HepG2 (cell line): ENCODE measurements around the gene TTYH1. TPM values are rescaled to one million over a fixed set of nuclear protein-coding genes. Genes with fewer than 3 reads are reported as not detected.

ENCODE experiments used
- ATAC-seq: fragments of 200-7000 bp; cut with Tn5 transposase; 3 replicates; pipeline ENCODE4 v1.9.1; 2020; ENCODE audit warnings: mild to moderate bottlenecking, moderate library complexity
- BruUV-seq: library from RNA; stranded (reverse); fragments of 400-500 nt; replicated peaks from 2 replicates; lab custom pipeline; 2021; lab: Mats Ljungman, UMichigan
- CTCF ChIA-PET: fragments of 300-600 bp; formaldehyde crosslinking; extraction: SDS; loops from one replicate; lab custom pipeline; 2021; ENCODE audit warnings: low total read pairs, inconsistent platforms, low intra/inter-chr PET ratio; lab: Yijun Ruan, JAX
- POLR2A ChIA-PET: fragments of 350-600 bp; sonication (Branson Sonifier 250); formaldehyde crosslinking; loops from one replicate; lab custom pipeline; 2020; ENCODE audit warnings: antibody characterized with exemption, inconsistent platforms; lab: Yijun Ruan, JAX
- DNase-seq: peaks from one replicate; pipeline ENCODE4 v3.0.0-alpha.2; 2015; ENCODE audit warnings: low spot score
- FAIRE-seq: peaks from 3 replicates; lab custom pipeline; 2011; peaks lifted over from hg19 to GRCh38; lab: Jason Lieb, UNC
- H2AFZ ChIP-seq: one replicate; pipeline ENCODE4 v1.6.1; 2011; ENCODE audit warnings: low read length, inconsistent platforms
- H3K27ac ChIP-seq: fragments of 300-600 bp; 3 replicates; pipeline ENCODE4 v1.8.0; 2011; ENCODE audit warnings: mixed run types, mild to moderate bottlenecking, mixed read lengths, low read length, inconsistent platforms; ENCODE audit not compliant: insufficient read depth; ENCODE audit errors: extremely low read length
- H3K27me3 ChIP-seq, 2 experiments: fragments of 200-600 bp in 1 of 2; 2 replicates in 1 of 2; 3 replicates in 1 of 2; pipeline versions ENCODE4 v1.6.0 to v1.8.0; 2011; ENCODE audit warnings: low read length in 2 of 2, mild to moderate bottlenecking in 2 of 2, moderate library complexity in 2 of 2, inconsistent platforms in 1 of 2; ENCODE audit not compliant: insufficient read depth in 2 of 2, control insufficient read depth in 1 of 2
- H3K36me3 ChIP-seq, 2 experiments: fragments of 200-600 bp in 1 of 2; replicated peaks in 1 of 2; 2 replicates in 1 of 2; 3 replicates in 1 of 2; pipeline versions ENCODE4 v1.5.1 to v1.8.0; 2011; ENCODE audit warnings: low read length in 2 of 2, inconsistent platforms in 1 of 2; ENCODE audit not compliant: insufficient read depth in 2 of 2, control insufficient read depth in 1 of 2
- H3K4me1 ChIP-seq: 2 replicates; pipeline ENCODE4 v1.5.1; 2012; ENCODE audit warnings: low read length, inconsistent platforms; ENCODE audit not compliant: insufficient read depth
- H3K4me2 ChIP-seq: 2 replicates; pipeline ENCODE4 v1.6.0; 2011; ENCODE audit warnings: low read depth, low read length, inconsistent platforms
- H3K4me3 ChIP-seq, 3 experiments: fragments of 200-600 bp in 1 of 3; sonication (generic), shearing (Covaris generic) in 1 of 3; replicated peaks in 1 of 3; 2 replicates each; pipeline ENCODE4 v1.5.1; 2011 to 2016; ENCODE audit warnings: low read length in 3 of 3, inconsistent platforms in 2 of 3, low read depth in 2 of 3, mild to moderate bottlenecking in 2 of 3, control low read depth in 1 of 3, mixed read lengths in 1 of 3; ENCODE audit not compliant: insufficient read depth in 1 of 3
- H3K79me2 ChIP-seq: one replicate; pipeline ENCODE4 v1.6.1; 2011; ENCODE audit warnings: low read length, inconsistent platforms; ENCODE audit not compliant: insufficient read depth
- H3K9ac ChIP-seq: 2 replicates; pipeline ENCODE4 v1.6.0; 2011; ENCODE audit warnings: mild to moderate bottlenecking, low read depth, low read length, inconsistent platforms; ENCODE audit not compliant: insufficient read depth
- H3K9me3 ChIP-seq: 2 replicates; pipeline ENCODE4 v1.5.1; 2012; ENCODE audit warnings: mild to moderate bottlenecking, low read length
- H4K20me1 ChIP-seq: 2 replicates; pipeline ENCODE4 v1.6.0; 2011; ENCODE audit warnings: inconsistent platforms, mild to moderate bottlenecking, low read length, moderate library complexity; ENCODE audit not compliant: insufficient read depth
- AGO1 ChIP-seq: fragments of 200-400 bp; formaldehyde crosslinking; IDR thresholded peaks from 2 replicates; pipeline ENCODE4 v1.6.1; 2017; ENCODE audit warnings: mild to moderate bottlenecking, low read depth, low read length, moderate library complexity; ENCODE audit not compliant: poor library complexity, severe bottlenecking
- AGO2 ChIP-seq: fragments of 200-400 bp; formaldehyde crosslinking; optimal IDR thresholded peaks from 2 replicates; pipeline ENCODE3; 2017; ENCODE audit warnings: mild to moderate bottlenecking, low read depth, low read length, moderate library complexity
- CAMTA2 ChIP-seq: sonication (generic); formaldehyde crosslinking; IDR thresholded peaks from 2 replicates; pipeline ENCODE4 v1.4.0; 2020; ENCODE audit warnings: mild to moderate bottlenecking, missing genetic modification reagents, borderline replicate concordance
- GPBP1L1 ChIP-seq: sonication (generic); formaldehyde crosslinking; IDR thresholded peaks from 2 replicates; pipeline ENCODE4 v1.5.0; 2020; ENCODE audit warnings: mild to moderate bottlenecking, missing genetic modification reagents
- HNRNPK ChIP-seq: fragments of 200-400 bp; formaldehyde crosslinking; IDR thresholded peaks from 2 replicates; pipeline ENCODE4 v1.6.1; 2018; ENCODE audit warnings: low read length, low read depth, moderate library complexity, mild to moderate bottlenecking; ENCODE audit not compliant: poor library complexity, severe bottlenecking
- KDM1A ChIP-seq: IDR thresholded peaks from 2 replicates; pipeline ENCODE4 v1.6.1; 2016; ENCODE audit warnings: missing compliant biosample characterization
- KDM2A ChIP-seq: sonication (generic); formaldehyde crosslinking; IDR thresholded peaks from 2 replicates; pipeline ENCODE4 v1.4.0; 2020; ENCODE audit warnings: low read depth, missing genetic modification reagents, borderline replicate concordance
- NONO ChIP-seq, 2 experiments: fragments of 450-650 bp in 1 of 2; sonication (generic) in 1 of 2; formaldehyde crosslinking in 1 of 2; IDR thresholded peaks in 1 of 2; conservative IDR thresholded peaks in 1 of 2; 2 replicates each; pipeline versions ENCODE4 v1.6.1 to v1.8.0; 2017 to 2022; ENCODE audit warnings: mild to moderate bottlenecking in 1 of 2, missing genetic modification reagents in 1 of 2, moderate library complexity in 1 of 2
- POLR2A ChIP-seq, 2 experiments: IDR thresholded peaks; 2 replicates each; pipeline ENCODE4 v1.6.1; 2011; ENCODE audit warnings: low read depth in 2 of 2, low read length in 2 of 2, mild to moderate bottlenecking in 1 of 2, moderate library complexity in 1 of 2; ENCODE audit not compliant: insufficient read depth in 1 of 2
- REXO4 ChIP-seq: sonication (generic); formaldehyde crosslinking; IDR thresholded peaks from 2 replicates; pipeline ENCODE4 v1.8.0; 2022; ENCODE audit warnings: missing genetic modification reagents, mild to moderate bottlenecking, borderline replicate concordance
- STAG1 ChIP-seq: sonication (generic); formaldehyde crosslinking; IDR thresholded peaks from 2 replicates; pipeline ENCODE4 v1.4.0; 2020; ENCODE audit warnings: missing genetic modification reagents
- TBX3 ChIP-seq: fragments of 450-650 bp; IDR thresholded peaks from 2 replicates; pipeline ENCODE4 v1.6.1; 2017; ENCODE audit warnings: antibody characterized with exemption, mild to moderate bottlenecking, inconsistent platforms, borderline replicate concordance
- ZNF101 ChIP-seq: sonication (generic); formaldehyde crosslinking; IDR thresholded peaks from 2 replicates; pipeline ENCODE4 v1.4.0; 2020; ENCODE audit warnings: mild to moderate bottlenecking, low read depth, missing genetic modification reagents, borderline replicate concordance
- ZNF792 ChIP-seq: IDR thresholded peaks from 2 replicates; pipeline ENCODE4 v1.6.1; 2016
- WGBS: methylation state at CpG from one replicate; pipeline ENCODE4 v1.1.6; 2017; ENCODE audit warnings: low lambda C conversion rate; 5-methylcytosine and 5-hydroxymethylcytosine counted together
- in situ Hi-C: cut with HindIII; loops from 2 replicates; pipeline ENCODE4 v1.10.0; 2017; ENCODE audit warnings: low pct_unique_long_range_greater_than_20kb; ENCODE audit not compliant: extremely low pct_ligation_motif_present
- intact Hi-C: fragments of 100-400 bp; cut with micrococcal nuclease; formaldehyde crosslinking; loops from one replicate; pipeline ENCODE4 v1.10.0; 2022; ENCODE audit not compliant: unreplicated experiment
- polyA plus RNA-seq, 8 experiments: library from polyadenylated mRNA; depleted of rRNA in 3 of 8; stranded (reverse) in 7 of 8; unstranded in 1 of 8; fragments of >200 nt; fragmentation: Illumina TruSeq in 4 of 8; extraction: Trizol in 4 of 8; gene quantifications; 2 replicates each; pipeline versions ENCODE4 v1.2.1 to v1.2.3, GENCODE V29; 2011 to 2016; ENCODE audit warnings: low read depth in 4 of 8, missing spikeins in 1 of 8, mixed read lengths in 1 of 8; ENCODE audit not compliant: insufficient read depth in 1 of 8
- total RNA-seq, 5 experiments: library from RNA; depleted of rRNA; stranded (reverse); fragments of >200 nt; fragmentation: Illumina TruSeq; extraction: Trizol; gene quantifications; 2 replicates each; pipeline ENCODE4 v1.2.3, GENCODE V29; 2016; ENCODE audit warnings: low read depth in 1 of 5
- TF ChIP-seq, protein P1 (sequence below): sonication (generic); formaldehyde crosslinking; IDR thresholded peaks from 2 replicates; pipeline ENCODE4 v1.5.1; 2020; ENCODE audit warnings: missing genetic modification reagents, mild to moderate bottlenecking, borderline replicate concordance
- TF ChIP-seq, protein P2 (sequence below): sonication (generic); formaldehyde crosslinking; IDR thresholded peaks from 2 replicates; pipeline ENCODE4 v1.4.0; 2020; ENCODE audit warnings: missing genetic modification reagents

TTYH1 gene
- total and polyA plus RNA-seq, 2 of the 13 experiments (the other 11 are each of a cell fraction or from before 2014, with no cell fraction given), result 6.9 to 19.9 TPM

DNA sequence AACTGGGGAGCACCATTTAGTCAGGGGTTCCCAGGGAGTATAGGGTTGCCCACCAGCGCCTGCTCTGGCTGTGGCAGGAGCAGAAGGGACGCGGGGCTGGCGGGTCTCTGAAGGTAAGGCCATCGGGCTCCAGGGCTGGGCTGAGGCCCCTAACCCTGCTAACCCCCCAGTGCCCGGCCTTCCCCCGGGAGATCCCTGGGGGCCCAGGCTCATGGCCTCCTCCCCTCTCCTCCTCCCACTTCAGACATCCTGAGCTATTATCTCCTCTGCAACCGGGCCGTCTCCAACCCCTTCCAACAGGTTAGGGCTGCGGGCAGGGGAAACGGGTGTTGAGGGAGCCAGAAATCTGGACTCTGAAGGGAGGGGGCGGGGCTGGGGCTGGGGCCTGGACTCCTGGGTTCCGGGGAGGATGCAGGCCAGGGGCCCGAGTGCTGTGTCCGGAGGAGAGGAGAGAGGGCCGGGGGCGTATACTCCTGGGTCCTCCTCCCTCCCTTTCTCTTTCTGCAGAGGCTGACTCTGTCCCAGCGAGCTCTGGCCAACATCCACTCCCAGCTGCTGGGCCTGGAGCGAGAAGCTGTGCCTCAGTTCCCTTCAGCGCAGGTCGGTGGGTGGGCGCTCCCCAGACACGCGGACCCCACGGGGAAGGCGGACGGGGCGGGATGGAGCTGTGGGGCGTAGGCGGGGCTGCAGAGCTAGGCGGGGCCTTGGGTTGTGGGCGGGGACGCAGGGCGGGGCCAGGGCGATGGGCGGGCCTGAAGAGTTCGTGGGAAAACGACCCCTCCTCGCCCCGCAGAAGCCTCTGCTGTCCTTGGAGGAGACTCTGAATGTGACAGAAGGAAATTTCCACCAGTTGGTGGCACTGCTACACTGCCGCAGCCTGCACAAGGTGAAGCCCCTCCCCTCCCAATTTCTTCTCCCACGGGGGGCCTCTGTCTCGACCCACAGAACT, 15.3 kb downstream of the TTYH1 start:
- Histone ChIP-seq H3K4me1 (no peaks in the 10 kb centered on the region), H3K36me3 (no peaks in the 10 kb centered on the region), H3K9me3 (no peaks in the 10 kb centered on the region), H3K27ac (no peak overlapping the region), H3K27me3 (no peaks in the 10 kb centered on the region; a peak in 1 of 5 replicates), H3K4me3 (no peak overlapping the region), H2AFZ (no peak overlapping the region), H3K9ac (no peak overlapping the region), H3K79me2 (no peaks in the 10 kb centered on the region), H4K20me1 (no peaks in the 10 kb centered on the region), H3K4me2 (no peak overlapping the region)
- FAIRE-seq (no peak), DNase-seq (no peak), ATAC-seq (peak; percentile 17)
- in situ Hi-C loops (no loop called here), intact Hi-C loops (no loop called here)
- WGBS, result 77% methylated on average over 22 of the region's 43 CpGs
- ChIA-PET POLR2A (interaction anchor here (0.7 to 3.9 kb wide), 3 partner anchors 9 to 18 kb away, joined by 3 to 41 read pairs (median 3); partner anchors contain the start of gene LENG8), CTCF (no interaction called here)
- no TSS peak for BruUV-seq
- TF ChIP-seq ZNF101 (CRISPR knock-in tag) (no peak), ZNF792 (CRISPR knock-in tag) (no peak), HNRNPK (peak; percentile 20), AGO2 (peak; percentile 84), POLR2A (IDR thresholded peaks at IDR 0.05; ENCODE audit: insufficient read depth in 1 of 2, low read depth in 2 of 2, low read length in 2 of 2) (no peak; a peak in 1 of 4 replicates), KDM1A (CRISPR knock-in tag) (no peak), REXO4 (CRISPR knock-in tag) (no peak), STAG1 (CRISPR knock-in tag) (peak; percentile 15; the same call in 1 of the 2 replicates), KDM2A (CRISPR knock-in tag) (peak; percentile 16; the same call in 1 of the 2 replicates), CAMTA2 (CRISPR knock-in tag) (no peak), AGO1 (peak; percentile 89), NONO (IDR thresholded peaks at IDR 0.05) (no peak), NONO (CRISPR knock-in tag; conservative IDR thresholded peaks at IDR 0.05) (0 out of 2 replicates have a peak, but pooled peaks have one; percentile 14), TBX3 (no peak), GPBP1L1 (CRISPR knock-in tag) (no peak)
- TF ChIP-seq, protein P1, sequence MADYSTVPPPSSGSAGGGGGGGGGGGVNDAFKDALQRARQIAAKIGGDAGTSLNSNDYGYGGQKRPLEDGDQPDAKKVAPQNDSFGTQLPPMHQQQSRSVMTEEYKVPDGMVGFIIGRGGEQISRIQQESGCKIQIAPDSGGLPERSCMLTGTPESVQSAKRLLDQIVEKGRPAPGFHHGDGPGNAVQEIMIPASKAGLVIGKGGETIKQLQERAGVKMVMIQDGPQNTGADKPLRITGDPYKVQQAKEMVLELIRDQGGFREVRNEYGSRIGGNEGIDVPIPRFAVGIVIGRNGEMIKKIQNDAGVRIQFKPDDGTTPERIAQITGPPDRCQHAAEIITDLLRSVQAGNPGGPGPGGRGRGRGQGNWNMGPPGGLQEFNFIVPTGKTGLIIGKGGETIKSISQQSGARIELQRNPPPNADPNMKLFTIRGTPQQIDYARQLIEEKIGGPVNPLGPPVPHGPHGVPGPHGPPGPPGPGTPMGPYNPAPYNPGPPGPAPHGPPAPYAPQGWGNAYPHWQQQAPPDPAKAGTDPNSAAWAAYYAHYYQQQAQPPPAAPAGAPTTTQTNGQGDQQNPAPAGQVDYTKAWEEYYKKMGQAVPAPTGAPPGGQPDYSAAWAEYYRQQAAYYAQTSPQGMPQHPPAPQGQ (CRISPR knock-in tag), result no peak
- TF ChIP-seq, protein P2, sequence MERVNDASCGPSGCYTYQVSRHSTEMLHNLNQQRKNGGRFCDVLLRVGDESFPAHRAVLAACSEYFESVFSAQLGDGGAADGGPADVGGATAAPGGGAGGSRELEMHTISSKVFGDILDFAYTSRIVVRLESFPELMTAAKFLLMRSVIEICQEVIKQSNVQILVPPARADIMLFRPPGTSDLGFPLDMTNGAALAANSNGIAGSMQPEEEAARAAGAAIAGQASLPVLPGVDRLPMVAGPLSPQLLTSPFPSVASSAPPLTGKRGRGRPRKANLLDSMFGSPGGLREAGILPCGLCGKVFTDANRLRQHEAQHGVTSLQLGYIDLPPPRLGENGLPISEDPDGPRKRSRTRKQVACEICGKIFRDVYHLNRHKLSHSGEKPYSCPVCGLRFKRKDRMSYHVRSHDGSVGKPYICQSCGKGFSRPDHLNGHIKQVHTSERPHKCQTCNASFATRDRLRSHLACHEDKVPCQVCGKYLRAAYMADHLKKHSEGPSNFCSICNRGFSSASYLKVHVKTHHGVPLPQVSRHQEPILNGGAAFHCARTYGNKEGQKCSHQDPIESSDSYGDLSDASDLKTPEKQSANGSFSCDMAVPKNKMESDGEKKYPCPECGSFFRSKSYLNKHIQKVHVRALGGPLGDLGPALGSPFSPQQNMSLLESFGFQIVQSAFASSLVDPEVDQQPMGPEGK (CRISPR knock-in tag), result 0 out of 2 replicates have a peak, but pooled peaks have one; percentile 22
